A172 (cell line): ENCODE results near the gene KRT13. TPM values are rescaled to one million over a fixed set of nuclear protein-coding genes. Genes with fewer than 3 reads are reported as not detected.
"Not testable (repeated sequence)": the region's sequence is repeated elsewhere in the genome, so short reads cannot be mapped to it uniquely, and the experiment has no call there.

Experiments
- DNase-seq: peaks from one replicate; pipeline ENCODE4 v3.0.0-alpha.2; 2015; ENCODE audit warnings: low spot score
- total RNA-seq: library from RNA; depleted of rRNA; stranded (reverse); fragments of >200 nt; shearing (Covaris generic); gene quantifications from 2 replicates; pipeline ENCODE4 v1.2.3, GENCODE V29; 2014; rRNA removed

Gene KRT13
- 2.7 and 2.8 TPM in 2 replicates for total RNA-seq

DNA sequence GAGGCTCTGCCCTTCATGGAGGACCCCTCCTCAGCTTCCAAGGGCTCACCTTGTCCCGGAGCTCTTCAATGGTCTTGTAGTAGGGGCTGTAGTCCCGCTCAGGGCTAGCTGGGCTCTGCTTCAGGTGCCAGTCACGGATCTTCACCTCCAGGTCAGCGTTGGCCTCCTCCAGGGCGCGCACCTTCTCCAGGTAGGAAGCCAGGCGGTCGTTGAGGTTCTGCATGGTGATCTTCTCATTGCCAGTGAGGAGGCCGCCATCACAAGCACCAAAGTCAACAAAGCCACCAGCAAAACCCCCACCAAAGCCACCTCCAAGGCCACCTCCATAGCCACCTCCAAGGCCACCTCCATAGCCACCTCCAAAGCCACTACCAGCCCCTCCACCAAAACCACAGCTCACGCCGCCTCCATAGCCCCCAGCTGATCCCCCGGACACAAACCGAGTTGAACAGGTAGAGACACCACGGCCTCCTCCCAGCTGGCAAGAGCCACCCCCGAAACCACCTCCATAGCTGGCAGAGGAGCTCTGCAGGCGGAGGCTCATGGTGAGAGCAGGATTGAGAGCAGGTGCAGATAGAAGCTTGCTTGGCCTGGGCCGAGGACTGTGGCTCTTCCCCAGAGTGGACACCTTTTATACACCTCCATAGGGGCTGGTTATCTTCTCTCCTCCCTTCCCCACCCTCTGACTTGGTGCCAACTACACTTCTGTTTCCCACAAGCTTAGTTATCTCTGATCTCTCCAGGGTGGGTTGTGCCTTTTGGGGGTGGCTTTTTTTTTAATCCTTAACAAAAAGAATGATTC lies at the start of gene KRT13:
KRT13 (minus strand) TSS at position 606 of the 802 bp plus-strand sequence; CDS start at position 544, 62 bp downstream.
- DNase-seq: no peak

DNA sequence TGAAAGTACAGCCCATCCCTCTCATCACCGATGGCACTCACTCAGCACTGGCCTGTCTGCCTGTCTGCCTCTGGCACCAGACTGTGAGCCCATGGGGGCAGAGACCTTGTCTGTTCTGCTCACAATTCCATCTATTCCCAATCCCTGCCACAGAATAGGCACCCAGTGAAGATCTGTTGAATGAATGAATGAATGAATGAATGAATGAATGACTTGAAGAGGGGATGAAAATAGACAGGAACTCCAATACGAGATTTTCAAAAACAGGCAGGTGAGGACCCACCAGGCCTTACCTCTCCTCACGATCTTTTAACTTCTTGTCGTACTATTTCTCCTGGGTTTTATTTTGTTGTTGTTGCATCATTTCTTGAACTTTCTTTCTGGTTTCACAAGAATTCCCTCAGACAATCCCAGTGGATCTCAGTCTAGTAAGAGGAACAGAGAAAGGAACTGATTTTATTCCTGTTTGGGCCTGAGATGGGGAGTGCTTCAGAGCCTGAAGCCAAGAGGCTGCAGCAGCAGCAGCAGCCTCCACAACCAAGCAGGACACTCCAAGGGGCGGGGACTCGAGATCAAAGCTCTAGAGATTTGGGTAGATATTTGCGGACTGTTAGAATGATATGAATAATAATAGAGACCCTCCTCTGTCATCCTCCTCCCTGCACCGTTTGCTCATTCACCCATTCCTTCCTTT lies 48.7 kb upstream of the KRT13 start:
- no peak for DNase-seq

DNA sequence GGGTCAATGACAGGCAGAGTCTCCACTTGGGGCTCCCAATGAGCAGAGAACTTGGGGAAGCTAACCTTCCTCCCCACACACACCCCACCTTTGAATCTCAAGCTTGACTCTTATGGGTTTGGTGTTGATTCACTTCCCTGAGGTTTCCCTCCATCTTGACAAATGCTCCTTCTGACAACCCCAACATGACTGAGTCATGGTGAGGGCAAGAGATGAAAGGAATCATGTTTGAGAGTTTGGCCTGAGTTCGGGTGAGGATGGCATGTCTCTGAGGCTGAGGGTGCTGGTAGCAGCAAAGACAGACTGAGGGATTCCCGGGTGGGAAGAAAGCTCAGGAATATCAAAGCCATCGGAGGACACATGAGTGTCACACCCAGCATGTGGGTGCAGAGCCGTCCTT lies 47.8 kb upstream of the KRT13 start:
- DNase-seq: peak; percentile 47

DNA sequence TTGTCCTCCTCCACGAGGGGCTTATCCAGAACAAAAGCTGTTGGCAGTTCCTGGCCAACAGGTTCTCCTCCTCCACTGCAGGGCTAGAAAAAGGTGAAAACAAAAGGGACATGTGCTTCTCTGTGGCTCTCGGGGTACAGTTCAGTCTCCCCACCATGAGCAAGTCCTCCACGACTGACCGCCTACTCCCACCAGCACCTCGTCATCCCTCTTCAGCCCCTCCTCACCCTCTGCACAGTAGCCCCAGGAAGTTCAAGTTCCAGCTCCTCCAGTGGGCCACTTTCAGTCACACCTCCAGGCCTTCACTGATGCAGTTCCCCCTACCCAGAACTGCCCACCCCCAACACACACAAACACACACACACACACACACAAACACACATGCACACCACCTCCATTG lies 47.0 kb upstream of the KRT13 start:
- no peak for DNase-seq

DNA sequence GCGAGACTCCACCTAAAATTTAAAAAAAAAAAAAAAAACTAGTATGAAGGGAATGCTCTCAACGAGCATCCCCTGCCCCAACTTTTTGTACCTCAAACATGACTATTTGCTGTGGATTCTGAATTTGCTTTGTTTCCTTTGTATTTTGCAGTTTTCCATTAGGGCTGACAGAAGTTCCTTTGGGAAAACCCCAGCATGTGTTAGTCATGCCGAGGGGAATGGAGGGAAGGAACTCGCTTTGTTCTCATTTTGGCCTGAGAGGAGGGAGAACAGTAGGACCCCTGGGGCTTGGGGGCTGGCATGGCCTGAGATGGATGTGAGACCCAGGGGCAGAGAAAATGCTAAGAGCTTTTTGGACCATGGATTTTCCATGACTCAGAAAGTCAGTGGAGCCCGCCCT lies 46.0 kb upstream of the KRT13 start:
- DNase-seq: peak; percentile 28

DNA sequence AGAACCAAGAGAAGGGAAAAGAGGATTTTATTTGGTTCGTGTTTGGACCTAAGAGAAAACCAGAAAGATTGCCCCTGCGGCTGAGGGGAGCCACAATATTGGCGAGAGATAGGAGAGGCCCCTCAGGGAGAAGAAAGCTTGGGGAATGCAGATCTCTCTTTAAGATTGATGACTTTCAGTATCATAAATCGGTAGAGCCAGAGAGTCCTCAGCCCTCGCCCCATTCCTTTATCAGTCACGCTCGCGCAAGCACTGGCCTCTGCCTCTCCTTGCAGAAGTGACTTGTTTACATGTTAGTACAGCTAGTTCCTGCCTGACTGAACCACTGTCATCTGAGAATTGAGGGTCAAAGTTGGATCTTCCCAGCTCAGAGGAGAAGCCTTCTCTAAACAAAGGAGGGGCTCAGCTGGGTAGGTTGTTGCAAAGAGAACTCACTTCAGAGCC lies 44.2 kb upstream of the KRT13 start:
- no peak for DNase-seq

DNA sequence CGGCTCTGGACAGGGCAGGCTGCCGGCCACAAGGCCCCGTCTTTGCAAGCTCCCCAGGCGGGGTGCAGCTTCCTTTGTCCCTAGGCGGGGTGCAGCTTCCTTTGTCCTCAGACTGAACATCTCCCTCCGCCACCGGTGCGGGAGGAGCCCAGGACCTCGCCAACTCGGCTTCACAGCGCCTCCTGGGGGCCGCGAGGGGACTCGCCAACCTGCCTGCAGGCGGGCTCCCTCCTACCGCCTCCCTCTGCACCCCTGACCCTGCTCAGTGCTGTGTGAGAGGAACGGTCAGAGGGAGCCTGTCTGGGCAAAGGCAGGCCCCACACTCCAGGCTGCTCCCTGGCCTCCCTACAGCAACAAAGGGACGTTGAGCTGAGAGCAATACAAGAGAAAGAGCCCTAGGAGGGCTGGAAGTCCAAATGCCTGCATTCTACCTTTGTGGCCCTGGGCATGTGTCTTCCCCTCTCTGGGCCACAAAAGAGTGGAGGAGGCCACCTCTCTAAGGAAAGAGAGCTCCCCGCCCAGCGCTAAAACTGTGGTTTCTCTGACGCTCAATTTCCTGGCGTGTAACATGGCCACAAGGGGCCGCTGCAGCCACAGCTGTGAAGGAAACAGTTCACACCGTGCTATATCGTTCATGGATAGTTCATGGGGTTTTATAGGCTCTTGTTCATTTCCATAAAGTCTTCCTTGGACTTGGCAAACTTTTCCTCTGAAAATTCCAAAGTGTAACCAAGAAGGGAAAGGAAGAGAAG lies 43.6 kb upstream of the KRT13 start:
- peak; percentile 91 for DNase-seq

DNA sequence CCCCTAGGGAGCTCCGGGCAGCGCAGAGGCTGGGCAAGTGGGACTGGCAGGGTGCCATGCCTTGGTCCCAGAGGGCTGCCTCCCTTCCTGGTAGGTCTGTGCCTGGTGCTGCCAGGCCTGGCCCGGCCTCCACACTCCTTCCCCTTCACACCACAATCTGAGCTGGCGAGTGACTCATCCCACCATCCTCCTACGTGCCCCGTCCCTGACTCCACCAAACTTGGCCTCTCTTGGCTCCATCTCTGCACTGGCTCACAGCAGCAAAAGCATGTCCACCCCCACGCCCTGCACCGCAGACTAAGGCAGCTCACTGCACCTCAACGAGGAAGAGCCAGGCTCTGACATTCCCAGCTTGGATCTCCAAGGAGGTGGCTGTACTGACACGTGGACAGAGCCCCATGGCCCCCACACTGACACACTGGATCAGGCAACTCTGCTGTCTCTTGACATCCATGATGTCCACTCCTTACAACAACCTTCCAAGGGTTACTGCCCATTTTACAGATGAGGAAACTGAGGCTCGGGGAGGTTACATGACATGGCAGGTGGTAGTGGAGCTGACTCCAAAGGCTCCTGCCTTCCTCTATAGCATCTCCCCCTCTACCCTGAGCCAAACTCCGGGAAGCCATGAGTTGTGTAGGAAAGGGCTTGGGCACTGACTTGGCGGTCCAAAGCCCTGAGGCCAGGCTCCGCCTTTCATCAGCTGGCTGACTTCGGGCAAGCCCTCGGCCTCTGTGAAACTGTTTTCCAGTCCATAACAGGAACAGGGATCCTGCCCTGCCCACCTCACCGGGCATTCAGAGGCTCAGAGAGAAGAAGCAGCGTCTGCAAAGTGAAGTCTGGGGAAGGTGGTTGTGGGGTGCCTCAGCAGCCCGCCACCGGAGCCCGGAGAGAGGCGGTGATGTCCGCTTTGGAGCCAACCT lies 42.8 kb upstream of the KRT13 start:
- DNase-seq: peak; percentile 99

DNA sequence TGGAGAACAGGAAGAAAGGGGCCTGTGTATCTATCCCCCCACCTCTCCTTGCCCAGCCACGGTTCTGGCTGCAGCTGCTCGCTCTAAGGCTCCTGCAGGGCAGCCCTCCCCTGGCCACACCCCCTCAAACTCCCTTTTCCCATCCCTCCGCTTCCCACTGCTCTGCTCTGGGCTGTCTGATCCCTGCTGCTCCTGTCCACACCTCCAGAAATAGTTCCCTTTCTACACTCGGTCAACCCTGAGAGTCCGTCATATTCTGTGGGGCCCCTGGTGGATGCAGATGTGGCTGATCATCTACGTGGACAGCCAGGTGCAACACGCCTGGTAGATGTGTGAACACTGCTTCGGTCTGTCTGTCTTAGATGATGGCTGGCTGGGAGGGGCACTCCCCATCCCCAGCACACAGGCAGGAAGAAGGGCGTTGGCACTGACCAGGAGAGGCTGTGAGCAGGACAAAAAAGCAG lies 42.0 kb upstream of the KRT13 start:
- peak; percentile 93 for DNase-seq

DNA sequence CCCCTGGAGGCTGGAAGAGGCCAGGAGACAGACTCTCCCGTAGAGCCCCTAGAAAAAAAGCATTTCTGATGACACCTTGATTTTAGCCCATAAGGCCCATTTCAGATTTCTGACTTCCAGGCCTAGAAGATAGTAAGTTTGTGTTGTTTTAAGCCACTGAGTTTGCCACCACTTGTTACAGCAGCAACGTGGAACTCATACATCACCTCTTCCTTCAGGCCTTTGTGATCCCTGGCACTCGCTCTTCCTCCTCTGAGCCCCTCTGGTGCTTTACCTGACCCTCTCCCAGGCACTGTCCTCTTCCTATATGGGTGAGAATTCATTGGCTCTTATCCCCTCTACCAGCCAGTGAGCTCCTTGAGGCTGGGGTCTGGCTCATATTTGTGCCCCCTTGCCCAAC lies 41.4 kb upstream of the KRT13 start:
- no peak for DNase-seq

DNA sequence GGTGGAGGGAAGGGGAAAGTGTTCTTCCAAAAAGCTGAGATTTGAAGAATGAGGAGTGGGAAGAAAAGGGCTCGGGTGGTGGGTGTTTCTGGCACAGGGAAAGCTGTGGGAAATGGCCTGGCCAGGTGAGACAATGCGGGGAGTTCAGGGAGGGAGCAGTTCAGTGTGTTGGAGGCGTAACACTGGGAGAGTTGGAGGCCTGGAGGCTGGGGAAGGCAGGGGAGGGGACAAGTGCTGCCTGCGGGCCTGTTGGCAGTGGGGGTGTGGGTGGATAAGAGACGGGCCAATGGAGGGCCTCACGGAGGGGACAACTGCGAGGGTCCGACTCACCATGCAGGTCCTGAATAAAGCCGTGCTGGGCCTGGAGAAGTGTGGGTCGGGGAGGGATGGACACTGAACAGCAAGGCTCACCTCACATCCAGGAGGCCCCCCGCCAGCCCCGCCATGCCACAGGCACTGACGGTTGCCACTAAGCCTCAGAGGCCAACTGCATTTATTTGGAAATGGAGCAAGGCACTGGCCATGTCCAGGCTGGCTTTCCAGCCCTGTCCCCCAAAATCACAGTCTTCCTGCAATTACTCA lies 40.5 kb upstream of the KRT13 start:
- no peak for DNase-seq

DNA sequence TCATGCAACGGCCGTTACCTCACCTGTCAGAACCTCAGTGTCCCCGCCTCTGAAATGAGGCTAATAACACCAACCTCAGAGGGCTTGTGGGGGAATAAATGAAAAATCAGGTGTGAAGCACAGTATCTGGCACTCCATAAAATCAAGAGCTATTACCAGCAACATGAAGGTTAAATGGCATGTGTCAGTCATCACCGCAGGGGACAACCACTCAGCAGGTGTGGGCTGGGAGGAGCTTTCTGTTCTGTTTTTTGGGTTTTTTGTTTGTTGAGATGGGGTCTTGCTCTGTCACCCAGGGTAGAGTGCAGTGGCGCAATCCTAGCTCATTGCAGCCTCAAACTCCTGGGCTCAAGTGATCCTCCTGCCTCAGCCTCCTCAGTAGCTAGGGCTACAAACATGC lies 39.5 kb upstream of the KRT13 start:
- DNase-seq: no peak

DNA sequence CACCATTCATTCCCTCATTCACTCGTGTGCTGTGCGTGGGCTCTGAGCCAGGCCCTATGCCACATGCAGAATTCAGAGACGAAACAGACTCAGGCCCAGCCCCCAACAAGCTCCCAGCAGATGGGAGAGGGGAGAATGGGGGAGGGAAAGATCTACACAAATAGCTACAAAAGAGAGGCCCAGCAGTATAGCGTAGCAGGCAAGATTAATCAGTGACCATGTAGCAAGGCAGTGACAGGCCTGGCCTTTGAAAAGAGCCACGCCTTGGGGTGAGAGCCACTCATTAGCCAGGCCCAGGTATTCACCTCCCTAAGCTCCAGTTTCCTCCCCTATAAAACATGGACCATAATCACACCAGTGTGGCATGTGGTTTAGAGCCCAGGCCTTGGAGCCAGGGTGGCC lies 39.1 kb upstream of the KRT13 start:
- DNase-seq: no peak

DNA sequence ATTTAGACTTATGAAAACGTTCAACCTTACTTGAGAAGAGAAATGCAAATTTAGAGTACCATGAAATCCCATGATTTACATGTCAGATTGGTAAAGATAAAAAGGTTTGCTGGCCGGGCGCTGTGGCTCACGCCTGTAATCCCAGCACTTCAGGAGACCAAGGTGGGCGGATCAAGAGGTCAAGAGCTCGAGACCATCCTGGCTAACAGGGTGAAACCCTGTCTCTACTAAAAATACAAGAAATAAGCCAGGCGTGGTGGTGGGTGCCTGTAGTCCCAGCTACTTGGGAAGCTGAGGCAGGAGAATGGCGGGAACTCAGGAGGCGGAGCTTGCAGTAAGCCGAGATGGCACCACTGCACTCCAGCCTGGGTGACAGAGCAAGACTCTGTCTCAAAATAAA lies 37.4 kb upstream of the KRT13 start:
- not testable (repeated sequence) for DNase-seq

DNA sequence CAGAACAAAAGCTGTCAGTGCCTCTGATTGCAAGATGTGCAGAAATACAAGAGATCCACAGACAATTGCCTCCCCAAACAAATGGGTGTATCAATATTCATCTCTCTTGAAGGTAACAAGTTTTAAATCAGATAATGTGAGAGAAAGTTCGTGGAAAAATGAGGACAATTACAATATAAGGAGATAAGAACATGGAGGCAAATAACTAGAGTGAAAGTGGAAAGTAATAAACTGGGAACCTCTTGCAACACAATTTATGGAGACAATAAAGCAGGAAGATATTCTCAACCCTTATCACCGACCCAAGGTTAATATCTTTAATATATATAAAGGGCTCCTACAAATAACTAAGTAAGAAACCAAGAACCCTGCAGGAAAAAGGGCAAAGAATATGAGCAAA lies 36.9 kb upstream of the KRT13 start:
- DNase-seq: no peak

DNA sequence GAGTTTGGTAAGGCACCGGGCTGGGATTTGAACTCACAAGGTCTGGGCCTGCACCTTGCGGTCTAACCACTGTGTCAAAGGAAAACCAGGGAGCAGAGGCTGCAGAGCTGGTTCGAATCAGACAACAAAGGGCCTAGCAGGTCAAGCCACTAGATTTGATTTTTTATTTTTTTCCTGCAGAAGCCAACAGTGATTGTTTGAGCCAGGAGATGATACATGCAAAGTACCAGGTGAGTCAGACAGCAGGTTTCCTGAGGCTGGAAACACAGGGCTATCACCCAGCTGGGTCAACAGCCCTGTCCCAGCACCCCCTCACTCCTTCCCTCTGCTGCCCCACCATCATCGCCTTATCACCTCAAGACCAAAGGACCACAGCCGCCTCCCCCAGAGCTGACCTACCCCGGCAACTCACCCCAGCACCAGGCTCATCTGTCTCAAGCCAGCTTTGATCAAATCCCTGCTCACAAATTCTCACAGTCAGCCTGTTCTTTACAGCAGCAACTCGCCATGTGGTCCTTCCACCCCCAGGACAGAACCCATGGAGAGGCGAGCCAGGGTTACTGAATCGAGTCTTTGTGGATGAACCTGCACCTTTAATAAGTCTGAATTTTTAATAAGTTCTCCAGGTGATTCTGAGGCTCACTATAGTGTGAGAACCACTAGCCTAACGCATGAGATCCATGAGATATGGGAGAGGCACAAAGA lies 35.7 kb upstream of the KRT13 start:
- DNase-seq: peak; percentile 58

DNA sequence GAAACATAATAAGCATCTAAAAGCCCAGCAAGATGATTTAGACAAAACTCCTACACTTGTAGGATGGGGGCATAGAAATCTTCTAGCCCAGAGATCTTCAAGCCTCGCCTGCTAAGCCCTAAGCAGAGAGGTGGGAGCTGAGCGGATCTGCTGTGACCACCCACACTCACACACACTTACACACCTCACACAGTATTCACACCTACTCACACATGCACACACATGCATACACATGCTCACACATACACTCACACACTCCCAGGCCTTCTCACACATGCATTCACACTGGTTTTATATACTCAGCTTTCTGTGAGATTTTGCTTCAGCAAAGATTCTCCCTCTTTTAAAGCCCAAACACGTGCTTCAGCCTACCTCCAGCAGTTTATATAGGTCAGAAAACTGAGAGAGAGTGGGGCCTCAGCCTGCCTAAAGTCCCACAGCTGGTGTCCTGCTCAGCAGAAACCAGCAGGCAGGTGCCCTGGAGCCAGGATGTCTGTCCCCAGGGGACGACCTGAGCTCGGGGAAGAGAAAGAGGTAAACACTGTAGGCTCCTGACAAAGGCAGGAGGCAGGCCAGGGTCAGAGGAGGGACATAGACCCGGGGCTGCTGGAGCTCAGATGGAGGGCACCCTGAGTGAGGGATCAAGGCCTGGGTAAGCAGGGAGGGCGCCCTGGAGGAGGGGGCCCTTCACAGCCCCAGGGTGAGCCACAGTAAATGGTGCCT lies 34.7 kb upstream of the KRT13 start:
- DNase-seq: no peak

DNA sequence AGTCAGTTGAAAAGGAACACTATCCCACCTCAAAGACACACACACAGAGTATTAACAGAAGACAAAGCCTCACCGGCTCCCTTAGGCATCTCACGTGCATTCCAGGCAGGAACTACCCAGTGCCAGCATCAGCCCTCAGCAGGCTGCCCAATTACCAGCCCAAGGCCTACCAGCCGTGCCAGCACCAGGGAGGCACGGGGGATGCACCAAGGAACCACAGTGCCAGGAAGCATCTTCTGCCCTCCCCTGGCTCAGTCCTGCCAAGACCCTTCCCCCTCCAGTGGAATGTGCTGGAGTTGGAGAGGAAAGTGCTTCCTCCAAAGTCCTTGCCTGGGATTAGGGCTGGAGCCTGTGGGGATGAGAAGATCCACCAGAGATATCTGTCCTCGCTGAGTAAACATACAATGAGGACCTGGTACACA lies 33.7 kb upstream of the KRT13 start:
- DNase-seq: peak; percentile 61

DNA sequence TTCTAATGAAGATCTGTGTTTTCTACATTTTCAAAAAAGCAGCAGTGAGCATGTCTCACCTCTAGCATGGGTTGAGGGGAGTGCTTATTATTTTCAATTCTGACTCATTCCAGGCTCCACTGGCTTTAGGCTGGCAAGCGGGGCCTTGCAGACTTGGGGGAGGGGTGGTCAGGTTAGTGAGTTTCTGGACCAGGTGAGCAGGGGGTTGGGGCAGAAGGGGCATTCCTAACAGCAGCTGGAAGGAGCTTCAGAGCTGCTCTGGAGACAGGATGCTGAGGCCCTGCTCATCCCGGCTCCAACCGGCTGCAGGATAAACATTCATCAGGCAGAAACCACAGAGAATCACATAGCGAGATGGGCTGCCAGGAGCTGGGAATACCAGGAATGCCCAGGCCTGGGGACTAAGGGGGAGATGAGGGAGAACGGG lies 33.2 kb upstream of the KRT13 start:
- peak; percentile 84 for DNase-seq
